Activated naive CD4-positive, alpha-beta T cell treated with anti-CD3 and anti-CD28 coated beads for 36 hours (primary cell): ENCODE data around the gene TCAIM. TPM values are rescaled to one million over a fixed set of nuclear protein-coding genes. Genes with fewer than 3 reads are reported as not detected.

Source experiments
- CTCF ChIA-PET: fragments of 350-600 bp; sonication (Branson Sonifier 250); formaldehyde crosslinking; loops from one replicate; lab custom pipeline; 2021; ENCODE audit warnings: antibody characterized with exemption; lab: Charles Lee
- DNase-seq: peaks from one replicate; pipeline ENCODE4 v3.0.0-alpha.2; 2020
- H3K27ac Mint-ChIP-seq: one replicate; pipeline ENCODE4 v1.8.0; 2021; ENCODE audit warnings: mild to moderate bottlenecking, mixed read lengths
- H3K27me3 Mint-ChIP-seq: one replicate; pipeline ENCODE4 v1.8.0; 2021; ENCODE audit warnings: low read depth, mixed read lengths
- H3K36me3 Mint-ChIP-seq: one replicate; pipeline ENCODE4 v1.8.0; 2021; ENCODE audit warnings: low read depth, mixed read lengths
- H3K4me1 Mint-ChIP-seq: one replicate; pipeline ENCODE4 v1.8.0; 2021; ENCODE audit warnings: low read depth, mixed read lengths
- H3K4me3 Mint-ChIP-seq: one replicate; pipeline ENCODE4 v1.8.0; 2021; ENCODE audit warnings: mild to moderate bottlenecking, moderate library complexity, mixed read lengths
- H3K9me3 Mint-ChIP-seq: one replicate; pipeline ENCODE4 v1.8.0; 2021; ENCODE audit warnings: mixed read lengths
- intact Hi-C: fragments of 100-400 bp; cut with micrococcal nuclease; formaldehyde crosslinking; loops from one replicate; pipeline ENCODE4 v1.15.1; 2023
- total RNA-seq, 2 experiments: library from RNA; stranded (reverse); gene quantifications; one replicate each; pipeline ENCODE4 v1.2.3, GENCODE V29; 2021

Gene TCAIM
- total RNA-seq, result 10 to 100 TPM; 14.0 to 15.9 TPM

- Mint-ChIP-seq H3K27me3 (no peaks in the 10 kb centered on the region), H3K27ac (peak within 1 kb of the TSS; percentile 98), H3K4me3 (peak within 1 kb of the TSS; percentile 99), H3K36me3 (peaks cover 3% of the 10 kb centered on the region), H3K4me1 (peaks cover 17% of the 10 kb centered on the region), H3K9me3 (no peaks in the 10 kb centered on the region)
- CTCF ChIA-PET, result interaction anchor here (0.6 to 1.1 kb wide), 3 partner anchors 103 to 459 kb away, joined by 3 read pairs; no protein-coding TSS in a partner anchor
- intact Hi-C loops, result loop anchor here (1.0 to 10.0 kb wide), 10 partner anchors 101 to 647 kb away; partner anchors contain the start of genes ABHD5, EXOSC7, KIAA1143 and KIF15
- peak; percentile 98 for DNase-seq
Observed at GRCh38 chr3:44338010-44338827, at the start of gene TCAIM. Gene TCAIM (plus strand): TSS chr3:44338766. CDS start chr3:44354783, 16,017 bp downstream.

GRCh38 chr3:44289882-44290462 is 48.6 kb upstream of the TCAIM start:
- H3K9me3 Mint-ChIP-seq, result no peaks in the 10 kb centered on the region
- no peak overlapping the region for H3K4me3 Mint-ChIP-seq
- intact Hi-C loops, result no loop called here
- no peaks in the 10 kb centered on the region for H3K36me3 Mint-ChIP-seq
- CTCF ChIA-PET, result no interaction called here
- no peaks in the 10 kb centered on the region for H3K4me1 Mint-ChIP-seq
- DNase-seq, result no peak
- no peak overlapping the region for H3K27ac Mint-ChIP-seq
- peaks cover 7% of the 10 kb centered on the region for H3K27me3 Mint-ChIP-seq

- no peak for DNase-seq
- no peak overlapping the region for H3K27ac Mint-ChIP-seq
- peaks cover 7% of the 10 kb centered on the region for H3K27me3 Mint-ChIP-seq
Observed at GRCh38 chr3:44292276-44292675, 46.3 kb upstream of the TCAIM start.

GRCh38 chr3:44292947-44293346 is 45.6 kb upstream of the TCAIM start:
- H3K9me3 Mint-ChIP-seq, result no peaks in the 10 kb centered on the region
- no peaks in the 10 kb centered on the region for H3K4me1 Mint-ChIP-seq
- no peak overlapping the region for H3K27ac Mint-ChIP-seq
- DNase-seq, result no peak
- intact Hi-C loops, result no loop called here
- peaks cover 8% of the 10 kb centered on the region for H3K27me3 Mint-ChIP-seq
- no peak overlapping the region for H3K4me3 Mint-ChIP-seq
- CTCF ChIA-PET, result no interaction called here
- H3K36me3 Mint-ChIP-seq, result no peaks in the 10 kb centered on the region

More at GRCh38 chr3:44292276-44292675, 46.3 kb upstream of the TCAIM start:
- CTCF ChIA-PET, result no interaction called here
- Mint-ChIP-seq H3K9me3 (no peaks in the 10 kb centered on the region), H3K4me1 (no peaks in the 10 kb centered on the region), H3K36me3 (no peaks in the 10 kb centered on the region), H3K4me3 (no peak overlapping the region)
- intact Hi-C loops, result no loop called here

- CTCF ChIA-PET, result no interaction called here
- H3K36me3 Mint-ChIP-seq, result no peaks in the 10 kb centered on the region
- no peak overlapping the region for H3K27ac Mint-ChIP-seq
- no peaks in the 10 kb centered on the region for H3K9me3 Mint-ChIP-seq
- H3K27me3 Mint-ChIP-seq, result peaks cover 3% of the 10 kb centered on the region
- H3K4me1 Mint-ChIP-seq, result no peaks in the 10 kb centered on the region
- intact Hi-C loops, result no loop called here
- no peak for DNase-seq
- no peak overlapping the region for H3K4me3 Mint-ChIP-seq
Observed at GRCh38 chr3:44297255-44297654, 41.3 kb upstream of the TCAIM start.

GRCh38 chr3:44301746-44302145 is 36.8 kb upstream of the TCAIM start:
- H3K4me1 Mint-ChIP-seq, result no peaks in the 10 kb centered on the region
- no peaks in the 10 kb centered on the region for H3K36me3 Mint-ChIP-seq
- intact Hi-C loops, result no loop called here
- no peak overlapping the region for H3K4me3 Mint-ChIP-seq
- DNase-seq, result no peak
- peaks cover 4% of the 10 kb centered on the region for H3K27me3 Mint-ChIP-seq
- H3K27ac Mint-ChIP-seq, result no peak overlapping the region
- H3K9me3 Mint-ChIP-seq, result no peaks in the 10 kb centered on the region
- CTCF ChIA-PET, result interaction anchor here (0.6 kb wide), 1 partner anchor 1564 kb away, joined by 3 read pairs; no protein-coding TSS in a partner anchor

GRCh38 chr3:44309500-44309899 is 29.1 kb upstream of the TCAIM start:
- Mint-ChIP-seq H3K4me1 (no peaks in the 10 kb centered on the region), H3K27ac (no peak overlapping the region), H3K4me3 (no peak overlapping the region), H3K9me3 (no peaks in the 10 kb centered on the region), H3K27me3 (peaks cover 4% of the 10 kb centered on the region), H3K36me3 (no peaks in the 10 kb centered on the region)
- DNase-seq, result no peak
- CTCF ChIA-PET, result no interaction called here
- intact Hi-C loops, result no loop called here

- Mint-ChIP-seq H3K9me3 (no peaks in the 10 kb centered on the region), H3K4me3 (no peak overlapping the region), H3K27me3 (peaks cover 5% of the 10 kb centered on the region), H3K4me1 (peaks cover 3% of the 10 kb centered on the region), H3K36me3 (no peaks in the 10 kb centered on the region), H3K27ac (no peak overlapping the region)
- intact Hi-C loops, result no loop called here
- DNase-seq, result peak; percentile 8
- CTCF ChIA-PET, result interaction anchor here (1.6 kb wide), 1 partner anchor 10 kb away, joined by 3 read pairs; no protein-coding TSS in a partner anchor
Observed at GRCh38 chr3:44318891-44319311, 19.7 kb upstream of the TCAIM start.

GRCh38 chr3:44321335-44321734 is 17.2 kb upstream of the TCAIM start:
- H3K27me3 Mint-ChIP-seq, result peaks cover 3% of the 10 kb centered on the region
- CTCF ChIA-PET, result no interaction called here
- peaks cover 3% of the 10 kb centered on the region for H3K4me1 Mint-ChIP-seq
- no peak overlapping the region for H3K4me3 Mint-ChIP-seq
- H3K36me3 Mint-ChIP-seq, result no peaks in the 10 kb centered on the region
- no peak overlapping the region for H3K27ac Mint-ChIP-seq
- DNase-seq, result no peak
- H3K9me3 Mint-ChIP-seq, result no peaks in the 10 kb centered on the region
- intact Hi-C loops, result loop anchor here (5.0 kb wide), 1 partner anchor 591 kb away; no protein-coding TSS in a partner anchor

GRCh38 chr3:44323341-44323955 is 15.1 kb upstream of the TCAIM start:
- DNase-seq, result peak; percentile 79
- no peaks in the 10 kb centered on the region for H3K36me3 Mint-ChIP-seq
- CTCF ChIA-PET, result interaction anchor here (1.3 to 1.8 kb wide), 4 partner anchors 8 to 209 kb away, joined by 3 to 8 read pairs (median 4); no protein-coding TSS in a partner anchor
- intact Hi-C loops, result loop anchor here (1.0 to 5.0 kb wide), 3 partner anchors 188 to 589 kb away; no protein-coding TSS in a partner anchor
- H3K27me3 Mint-ChIP-seq, result peaks cover 3% of the 10 kb centered on the region
- no peaks in the 10 kb centered on the region for H3K9me3 Mint-ChIP-seq
- no peak overlapping the region for H3K4me3 Mint-ChIP-seq
- H3K4me1 Mint-ChIP-seq, result peaks cover 3% of the 10 kb centered on the region
- H3K27ac Mint-ChIP-seq, result no peak overlapping the region

- no peak overlapping the region for H3K4me3 Mint-ChIP-seq
- H3K27ac Mint-ChIP-seq, result no peak overlapping the region
- H3K4me1 Mint-ChIP-seq, result no peaks in the 10 kb centered on the region
- intact Hi-C loops, result loop anchor here (5.0 kb wide), 1 partner anchor 588 kb away; no protein-coding TSS in a partner anchor
- CTCF ChIA-PET, result interaction anchor here (0.6 to 1.4 kb wide), 4 partner anchors 16 to 208 kb away, joined by 3 to 8 read pairs (median 4); no protein-coding TSS in a partner anchor
- H3K36me3 Mint-ChIP-seq, result no peaks in the 10 kb centered on the region
- peaks cover 3% of the 10 kb centered on the region for H3K27me3 Mint-ChIP-seq
- no peak for DNase-seq
- no peaks in the 10 kb centered on the region for H3K9me3 Mint-ChIP-seq
Observed at GRCh38 chr3:44324584-44324983, 14.0 kb upstream of the TCAIM start.

- CTCF ChIA-PET, result no interaction called here
- H3K27ac Mint-ChIP-seq, result no peak overlapping the region
- intact Hi-C loops, result no loop called here
- no peaks in the 10 kb centered on the region for H3K9me3 Mint-ChIP-seq
- H3K4me3 Mint-ChIP-seq, result no peak overlapping the region
- no peaks in the 10 kb centered on the region for H3K36me3 Mint-ChIP-seq
- H3K27me3 Mint-ChIP-seq, result peaks cover 8% of the 10 kb centered on the region
- H3K4me1 Mint-ChIP-seq, result no peaks in the 10 kb centered on the region
- no peak for DNase-seq
Observed at GRCh38 chr3:44326019-44326418, 12.5 kb upstream of the TCAIM start.
